OCI-LY1 (cell line): ENCODE data around the gene SYNGR1.

Experiments used
- CTCF ChIP-seq: fragments of 200-600 bp; sonication (generic), shearing (Covaris generic); IDR thresholded peaks from 2 replicates; pipeline ENCODE4 v1.5.1; 2017; ENCODE audit warnings: mild to moderate bottlenecking, antibody characterized with exemption, low read length, moderate library complexity, mixed read lengths
- EZH2 ChIP-seq: fragments of 200-600 bp; sonication (generic), shearing (Covaris generic); IDR thresholded peaks from 2 replicates; pipeline ENCODE4 v1.8.0; 2017; ENCODE audit warnings: borderline replicate concordance, mixed run types, mild to moderate bottlenecking, antibody characterized with exemption, low read length, moderate library complexity, mixed read lengths

GRCh38 chr22:39360242-39360641 is 10.5 kb downstream of the SYNGR1 start:
- no peak for TF ChIP-seq CTCF
- TF ChIP-seq EZH2, result no peak
